IMR-90 (cell line): ENCODE measurements around the gene MAPK8IP3.

Source experiments
- BHLHE40 ChIP-seq: fragments of 150-350 bp; IDR thresholded peaks from 2 replicates; pipeline ENCODE4 v1.6.1; 2016; ENCODE audit warnings: mild to moderate bottlenecking, low read depth, low read length
- CEBPB ChIP-seq: IDR thresholded peaks from 2 replicates; pipeline ENCODE4 v1.6.1; 2012; ENCODE audit warnings: low read depth, low read length, improper control_type of control experiment
- CHD1 ChIP-seq: IDR thresholded peaks from 2 replicates; pipeline ENCODE4 v1.6.1; 2012; ENCODE audit warnings: low read depth, low read length, improper control_type of control experiment
- CTCF ChIP-seq: conservative IDR thresholded peaks from 2 replicates; pipeline ENCODE4 v1.5.1; 2012; ENCODE audit warnings: mild to moderate bottlenecking, low read depth, low read length, improper control_type of control experiment
- ELK1 ChIP-seq: fragments of 150-350 bp; IDR thresholded peaks from 2 replicates; pipeline ENCODE4 v1.6.1; 2016; ENCODE audit warnings: low read depth, mild to moderate bottlenecking, low read length, moderate library complexity, borderline replicate concordance
- MAFK ChIP-seq: IDR thresholded peaks from 2 replicates; pipeline ENCODE4 v1.6.1; 2012; ENCODE audit warnings: low read depth, low read length, improper control_type of control experiment
- NFE2L2 ChIP-seq: fragments of 150-350 bp; IDR thresholded peaks from 2 replicates; pipeline ENCODE4 v1.6.1; 2016; ENCODE audit warnings: low read depth, mild to moderate bottlenecking, low read length
- POLR2A ChIP-seq: IDR thresholded peaks from 2 replicates; pipeline ENCODE4 v1.6.1; 2012; ENCODE audit warnings: mild to moderate bottlenecking, low read depth, low read length
- RAD21 ChIP-seq: IDR thresholded peaks from 2 replicates; pipeline ENCODE4 v1.6.1; 2012; ENCODE audit warnings: low read length, improper control_type of control experiment
- RFX5 ChIP-seq: IDR thresholded peaks from 2 replicates; pipeline ENCODE4 v1.8.0; 2012; ENCODE audit warnings: low read depth, mild to moderate bottlenecking, low read length, moderate library complexity
- SMC3 ChIP-seq: fragments of 150-350 bp; IDR thresholded peaks from 2 replicates; pipeline ENCODE4 v1.6.1; 2016; ENCODE audit warnings: low read depth, mild to moderate bottlenecking, antibody characterized with exemption, low read length, moderate library complexity
- USF2 ChIP-seq: fragments of 150-350 bp; IDR thresholded peaks from 2 replicates; pipeline ENCODE4 v1.6.1; 2017; ENCODE audit warnings: mild to moderate bottlenecking, antibody characterized with exemption, low read length, low read depth

- TF ChIP-seq CTCF: no peak
- no peak for TF ChIP-seq POLR2A
- TF ChIP-seq RAD21: no peak
- TF ChIP-seq USF2: no peak
- TF ChIP-seq BHLHE40: no peak
- no peak for TF ChIP-seq SMC3
- no peak for TF ChIP-seq MAFK
- TF ChIP-seq CHD1: no peak
- no peak for TF ChIP-seq CEBPB
- TF ChIP-seq NFE2L2: no peak
- no peak for TF ChIP-seq RFX5
- no peak for TF ChIP-seq ELK1
Measured at GRCh38 chr16:1775846-1776671, 70.1 kb downstream of the MAPK8IP3 start.
